Stomach (tissue), 9 donors: Measurements from ENCODE around the gene TFAP2B. TPM values are rescaled to one million over a fixed set of nuclear protein-coding genes. Genes with fewer than 3 reads are reported as not detected.

ENCODE experiments used
- DNase-seq, 2 donors: peaks; one replicate each; pipeline versions ENCODE4 v3.0.0 to v3.0.0-alpha.2; 2013 to 2019
- H3K27ac ChIP-seq, 5 donors: fragments of 200-600 bp in 4 of 5; sonication (generic) in 4 of 5; one replicate each; pipeline ENCODE4 v1.5.1; 2013 to 2019; ENCODE audit warnings: mild to moderate bottlenecking in 1 of 5, moderate library complexity in 1 of 5
- H3K27me3 ChIP-seq, 3 donors: fragments of 200-600 bp; sonication (generic); one replicate each; pipeline ENCODE4 v1.5.1; 2017 to 2019; ENCODE audit warnings: mixed run types in 1 of 3
- H3K36me3 ChIP-seq, 4 donors: fragments of 200-600 bp; sonication (generic); 1 replicate in 3 of 4; 2 replicates in 1 of 4; pipeline ENCODE4 v1.5.1; 2016 to 2019
- H3K4me1 ChIP-seq, 4 donors: fragments of 200-600 bp; sonication (generic); one replicate each; pipeline ENCODE4 v1.5.1; 2016 to 2019
- H3K4me3 ChIP-seq, 4 donors: fragments of 200-600 bp; sonication (generic) in 3 of 4; one replicate each; pipeline ENCODE4 v1.5.1; 2016 to 2019; ENCODE audit warnings: mild to moderate bottlenecking in 1 of 4
- H3K9me3 ChIP-seq, 4 donors: fragments of 200-600 bp; sonication (generic); one replicate each; pipeline ENCODE4 v1.5.1; 2016 to 2019
- EP300 ChIP-seq: sonication (generic); formaldehyde crosslinking; IDR thresholded peaks from one replicate; pipeline ENCODE4 v1.6.1; 2017; ENCODE audit warnings: antibody characterized with exemption
- POLR2A ChIP-seq, 4 donors: fragments of 450-650 bp; IDR thresholded peaks; one replicate each; pipeline ENCODE4 v1.6.1; 2016; ENCODE audit warnings: antibody characterized with exemption in 4 of 4, control low read depth in 2 of 4, mild to moderate bottlenecking in 1 of 4, moderate library complexity in 1 of 4
- POLR2AphosphoS5 ChIP-seq, 3 donors: sonication (generic); formaldehyde crosslinking; IDR thresholded peaks; one replicate each; pipeline ENCODE4 v1.6.1; 2016; ENCODE audit warnings: antibody characterized with exemption in 3 of 3
- WGBS, 5 donors: extraction: QIAGEN DNeasy Blood & Tissue Kit in 3 of 5; methylation state at CpG; one replicate each; pipeline versions ENCODE4 v1.1.5 to v1.1.7; 2013 to 2018; 5-methylcytosine and 5-hydroxymethylcytosine counted together
- intact Hi-C: fragments of 100-400 bp; cut with DNase I; formaldehyde crosslinking; loops from one replicate; pipeline ENCODE4 v1.15.1; 2023; ENCODE audit warnings: low total_unique reads
- polyA plus RNA-seq, 3 donors: library from polyadenylated mRNA; stranded (reverse); fragments of 200-250 nt; gene quantifications; one replicate each; pipeline ENCODE4 v1.2.3, GENCODE V29; 2013
- total RNA-seq, 5 donors: library from RNA; depleted of rRNA; stranded (reverse); fragments of >200 nt; gene quantifications; one replicate each; pipeline versions ENCODE4 v1.1.0 to v1.2.3, GENCODE V29; 2014 to 2016
- TF ChIP-seq, protein P1 (sequence below), 7 experiments: fragments of 450-650 bp in 4 of 7; fragments of 200-600 bp in 3 of 7; sonication (generic) in 3 of 7; IDR thresholded peaks; one replicate each; pipeline ENCODE4 v1.5.1; 2016 to 2019; ENCODE audit warnings: antibody characterized with exemption in 7 of 7, control low read depth in 2 of 7, mild to moderate bottlenecking in 1 of 7
- donor health status: healthy with polysubstance abuse.
- donor health status: Bipolar disorder and iron deficiency.
- donor health status: healthy.

Gene TFAP2B
- total and polyA plus RNA-seq, 8 donors = under 0.01 to 1.9 TPM; not detected in 6

DNA sequence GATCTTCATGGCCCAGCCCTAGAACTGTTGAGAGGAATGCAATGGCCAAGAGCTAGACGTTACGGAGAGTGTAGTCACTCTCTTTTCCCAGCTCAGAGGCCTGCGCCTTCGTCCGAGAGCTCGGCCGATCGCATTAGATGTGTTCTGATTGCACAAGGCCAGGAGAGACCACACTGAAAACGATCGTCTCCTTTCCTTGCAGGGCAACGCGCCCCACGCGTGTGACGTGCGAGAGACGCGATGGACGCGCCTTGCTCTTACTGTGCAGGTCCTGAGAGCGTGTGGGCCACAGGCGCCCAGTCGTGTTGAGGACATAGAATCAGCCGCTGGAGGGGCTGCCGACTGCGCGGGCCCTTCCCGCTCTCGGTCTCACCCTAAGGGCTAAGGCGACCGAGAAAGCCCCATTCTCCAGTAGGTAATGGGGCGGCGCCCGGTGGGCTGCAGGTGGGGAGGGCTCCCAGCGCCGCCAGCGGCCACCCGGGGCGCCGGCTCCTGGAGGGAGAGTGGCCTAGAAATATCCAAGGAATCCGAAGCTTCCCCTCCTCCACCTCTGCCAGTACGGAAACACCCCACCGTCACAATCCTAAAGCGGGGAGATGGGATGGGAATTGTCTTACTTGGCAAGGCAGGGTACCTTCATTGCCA lies 26.9 kb downstream of the TFAP2B start:
- Histone ChIP-seq H3K27me3 (peaks cover 52 to 100% (median 94%) of the 10 kb centered on the region in 3 donors), H3K4me3 (no peak overlapping the region), H3K36me3 (no peaks in the 10 kb centered on the region), H3K4me1 (peaks cover 5 to 27% (median 15%) of the 10 kb centered on the region in 4 donors), H3K27ac (no peak overlapping the region), H3K9me3 (peaks cover 0 to 23% (median 5%) of the 10 kb centered on the region in 4 donors)
- no peak for TF ChIP-seq EP300
- TF ChIP-seq POLR2A (IDR thresholded peaks at IDR 0.05) = no peak
- no peak for TF ChIP-seq POLR2AphosphoS5 (IDR thresholded peaks at IDR 0.05)
- TF ChIP-seq, protein P1, sequence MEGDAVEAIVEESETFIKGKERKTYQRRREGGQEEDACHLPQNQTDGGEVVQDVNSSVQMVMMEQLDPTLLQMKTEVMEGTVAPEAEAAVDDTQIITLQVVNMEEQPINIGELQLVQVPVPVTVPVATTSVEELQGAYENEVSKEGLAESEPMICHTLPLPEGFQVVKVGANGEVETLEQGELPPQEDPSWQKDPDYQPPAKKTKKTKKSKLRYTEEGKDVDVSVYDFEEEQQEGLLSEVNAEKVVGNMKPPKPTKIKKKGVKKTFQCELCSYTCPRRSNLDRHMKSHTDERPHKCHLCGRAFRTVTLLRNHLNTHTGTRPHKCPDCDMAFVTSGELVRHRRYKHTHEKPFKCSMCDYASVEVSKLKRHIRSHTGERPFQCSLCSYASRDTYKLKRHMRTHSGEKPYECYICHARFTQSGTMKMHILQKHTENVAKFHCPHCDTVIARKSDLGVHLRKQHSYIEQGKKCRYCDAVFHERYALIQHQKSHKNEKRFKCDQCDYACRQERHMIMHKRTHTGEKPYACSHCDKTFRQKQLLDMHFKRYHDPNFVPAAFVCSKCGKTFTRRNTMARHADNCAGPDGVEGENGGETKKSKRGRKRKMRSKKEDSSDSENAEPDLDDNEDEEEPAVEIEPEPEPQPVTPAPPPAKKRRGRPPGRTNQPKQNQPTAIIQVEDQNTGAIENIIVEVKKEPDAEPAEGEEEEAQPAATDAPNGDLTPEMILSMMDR (IDR thresholded peaks at IDR 0.05) = no peak
- intact Hi-C loops = no loop called here
- 9 to 17% (median 11%) methylated on average over 8 to 44 of the region's 44 CpGs for WGBS, 5 donors
- no peak for DNase-seq

DNA sequence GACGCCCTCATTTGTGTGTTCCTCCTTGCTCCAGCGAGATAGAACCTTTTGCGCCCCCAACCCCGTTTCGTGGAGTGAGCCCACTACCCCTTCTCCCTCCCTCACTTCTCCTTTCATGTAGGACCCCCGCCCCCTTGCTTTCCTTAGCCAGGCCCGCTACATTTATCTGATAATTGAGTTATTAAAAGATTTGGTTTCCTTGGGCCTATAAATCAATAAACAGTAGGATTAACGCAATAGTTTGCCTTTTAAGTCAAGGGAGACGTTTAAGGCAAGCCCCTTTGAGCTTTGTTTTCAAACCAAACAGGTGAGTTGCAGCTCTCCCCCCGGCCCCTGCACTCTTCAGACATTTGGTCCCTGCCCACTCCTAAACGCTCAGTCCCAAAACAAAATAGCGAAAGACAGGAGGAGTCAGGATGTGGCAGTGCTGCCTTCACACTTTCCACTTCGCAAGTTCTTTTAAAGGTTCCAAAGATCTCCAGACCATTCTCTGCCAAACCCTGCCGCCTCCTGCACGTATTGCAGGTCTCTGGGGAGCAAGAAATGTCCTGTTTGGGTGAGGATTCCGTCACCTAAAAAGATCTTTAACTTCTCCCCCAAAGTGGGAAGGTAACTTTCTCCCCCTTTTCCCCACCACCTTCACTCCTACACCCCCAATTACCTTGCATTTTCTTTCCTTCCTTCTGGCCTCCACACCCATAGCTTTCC lies 27.6 kb downstream of the TFAP2B start:
- 8 to 13% (median 10%) methylated on average over 16 of the region's 16 CpGs for WGBS, 5 donors
- intact Hi-C loops = no loop called here
- H3K27ac ChIP-seq = no peak overlapping the region
- DNase-seq = no peak
- no peak overlapping the region for H3K4me3 ChIP-seq
- peaks cover 0 to 23% (median 5%) of the 10 kb centered on the region in 4 donors for H3K9me3 ChIP-seq
- no peaks in the 10 kb centered on the region for H3K36me3 ChIP-seq
- peaks cover 54 to 100% (median 94%) of the 10 kb centered on the region in 3 donors for H3K27me3 ChIP-seq
- peaks cover 8 to 34% (median 19%) of the 10 kb centered on the region in 4 donors for H3K4me1 ChIP-seq
- TF ChIP-seq POLR2AphosphoS5 (IDR thresholded peaks at IDR 0.05) = no peak
- TF ChIP-seq EP300 = no peak
- TF ChIP-seq POLR2A (IDR thresholded peaks at IDR 0.05) = no peak
- TF ChIP-seq, protein P1 (IDR thresholded peaks at IDR 0.05) = no peak

DNA sequence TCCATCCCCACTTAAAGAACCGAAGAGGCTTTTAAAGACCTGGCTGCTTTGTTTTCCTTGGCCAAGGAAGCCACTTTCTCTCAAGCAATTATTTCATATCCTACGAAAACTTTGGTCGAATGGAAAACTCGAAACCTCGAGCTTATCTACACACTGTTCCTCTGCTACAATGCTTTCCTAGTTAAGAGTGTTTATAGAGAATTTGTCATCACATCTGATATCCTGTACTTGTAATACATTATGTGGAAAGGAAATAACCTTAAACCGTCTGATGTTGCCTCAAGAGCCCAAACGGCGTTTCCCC lies 28.1 kb downstream of the TFAP2B start:
- intact Hi-C loops = no loop called here
- Histone ChIP-seq H3K36me3 (no peaks in the 10 kb centered on the region), H3K27me3 (peaks cover 54 to 100% (median 93%) of the 10 kb centered on the region in 3 donors), H3K4me1 (peaks cover 8 to 34% (median 19%) of the 10 kb centered on the region in 4 donors), H3K27ac (no peak overlapping the region), H3K9me3 (peaks cover 0 to 23% (median 5%) of the 10 kb centered on the region in 4 donors), H3K4me3 (no peak overlapping the region)
- DNase-seq = no peak
- TF ChIP-seq POLR2A (IDR thresholded peaks at IDR 0.05) = no peak
- TF ChIP-seq POLR2AphosphoS5 (IDR thresholded peaks at IDR 0.05) = no peak
- TF ChIP-seq, protein P1 (IDR thresholded peaks at IDR 0.05) = no peak
- TF ChIP-seq EP300 = no peak
- 7 to 10% (median 9%) methylated on average over 8 of the region's 8 CpGs for WGBS, 5 donors

DNA sequence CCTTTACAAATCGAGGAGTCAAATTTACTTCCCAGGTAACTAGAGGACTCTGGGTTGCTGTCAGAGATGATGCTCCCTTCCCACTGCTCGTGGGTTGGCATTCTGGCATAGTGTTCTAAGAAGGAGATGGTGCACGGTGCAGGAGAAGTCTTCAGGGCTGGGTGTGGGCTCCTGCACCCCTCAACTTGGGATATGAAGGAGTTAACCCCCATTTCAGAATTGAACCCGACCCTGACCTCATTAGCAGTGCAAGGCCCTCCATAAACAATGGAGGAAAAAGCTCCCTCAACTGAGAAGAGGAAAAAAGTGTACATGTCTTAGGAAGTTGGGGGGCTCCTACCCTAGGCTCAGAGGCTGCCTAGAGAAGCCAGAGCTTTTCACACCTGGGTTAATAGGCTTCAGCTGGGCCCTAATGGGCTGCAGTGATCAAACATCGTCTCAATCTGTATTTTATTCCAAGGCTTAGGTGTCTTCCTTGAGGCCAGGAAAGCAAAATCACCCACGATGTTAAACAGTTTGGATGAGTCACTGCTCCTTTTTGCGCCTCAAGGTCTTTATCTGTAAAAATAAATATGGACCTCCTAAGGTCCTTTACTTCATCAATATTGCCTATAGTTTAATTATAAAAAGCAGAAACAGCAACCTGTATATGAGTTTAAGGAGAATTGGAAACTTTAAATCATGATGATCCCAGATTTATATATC lies 29.4 kb downstream of the TFAP2B start:
- TF ChIP-seq EP300 (no peak), POLR2A (IDR thresholded peaks at IDR 0.05) (no peak), POLR2AphosphoS5 (IDR thresholded peaks at IDR 0.05) (no peak)
- TF ChIP-seq, protein P1 (IDR thresholded peaks at IDR 0.05) = no peak
- Histone ChIP-seq H3K4me3 (no peak overlapping the region), H3K9me3 (peaks cover 0 to 17% (median 5%) of the 10 kb centered on the region in 4 donors), H3K4me1 (peaks cover 8 to 30% (median 19%) of the 10 kb centered on the region in 4 donors), H3K36me3 (no peaks in the 10 kb centered on the region), H3K27ac (no peak overlapping the region), H3K27me3 (peaks cover 46 to 100% (median 89%) of the 10 kb centered on the region in 3 donors)
- WGBS, 5 donors = 3 to 7% (median 5%) methylated on average over 7 of the region's 7 CpGs
- no peak for DNase-seq
- intact Hi-C loops = no loop called here
